Measurements from ENCODE around the gene FER1L5. TPM values are rescaled to one million over a fixed set of nuclear protein-coding genes. Genes with fewer than 3 reads are reported as not detected.

FER1L5 gene
- 1 to 10 TPM in 1 of 2 donors, under 1 TPM in 1; 0.78 to 3.6 TPM for total RNA-seq

DNA sequence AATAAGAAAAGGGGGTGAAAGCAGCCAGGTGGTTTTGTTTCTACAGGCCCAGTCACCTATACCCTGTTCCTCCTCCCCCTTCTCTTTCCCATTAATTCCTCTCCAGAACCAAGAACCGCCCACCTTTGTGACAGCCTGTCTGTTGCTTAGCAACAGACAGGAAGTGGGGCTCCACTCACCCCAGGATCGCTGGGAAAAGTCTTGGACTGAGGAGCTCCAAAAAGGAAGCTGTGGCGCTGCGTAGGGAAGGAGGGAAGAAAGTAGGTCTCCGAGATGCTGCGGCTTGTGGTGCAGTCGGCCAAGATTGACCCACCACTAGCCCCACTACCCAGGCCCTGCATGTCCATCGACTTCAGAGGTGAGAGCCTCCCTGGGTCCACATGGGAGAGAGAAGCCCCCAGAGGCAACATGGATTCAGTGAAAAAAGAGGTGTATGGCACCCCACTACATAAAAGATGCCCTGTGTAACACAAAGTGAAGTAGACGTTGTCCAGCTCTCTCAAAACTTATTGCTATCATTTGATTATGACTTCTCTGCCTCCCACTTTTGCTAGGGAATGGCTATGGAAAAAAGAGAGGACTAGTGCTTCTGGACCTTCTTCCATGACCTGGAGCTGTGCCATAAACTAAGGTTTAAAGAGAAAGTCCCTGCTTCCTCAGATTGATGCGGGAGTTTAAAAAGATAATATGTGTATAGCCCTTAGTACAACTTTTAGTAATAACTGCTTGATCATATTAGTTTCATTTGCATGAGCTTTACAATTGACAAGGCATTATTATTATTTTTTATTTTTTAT lies at the start of gene FER1L5:
TSS of gene FER1L5 (plus strand) at position 201 of the 797 bp plus-strand sequence. CDS start at position 274, 73 bp downstream.
- TF ChIP-seq POLR2A (IDR thresholded peaks at IDR 0.05): peak in 2 of 3 donors; percentile 29 to 33
- TF ChIP-seq, protein P1, sequence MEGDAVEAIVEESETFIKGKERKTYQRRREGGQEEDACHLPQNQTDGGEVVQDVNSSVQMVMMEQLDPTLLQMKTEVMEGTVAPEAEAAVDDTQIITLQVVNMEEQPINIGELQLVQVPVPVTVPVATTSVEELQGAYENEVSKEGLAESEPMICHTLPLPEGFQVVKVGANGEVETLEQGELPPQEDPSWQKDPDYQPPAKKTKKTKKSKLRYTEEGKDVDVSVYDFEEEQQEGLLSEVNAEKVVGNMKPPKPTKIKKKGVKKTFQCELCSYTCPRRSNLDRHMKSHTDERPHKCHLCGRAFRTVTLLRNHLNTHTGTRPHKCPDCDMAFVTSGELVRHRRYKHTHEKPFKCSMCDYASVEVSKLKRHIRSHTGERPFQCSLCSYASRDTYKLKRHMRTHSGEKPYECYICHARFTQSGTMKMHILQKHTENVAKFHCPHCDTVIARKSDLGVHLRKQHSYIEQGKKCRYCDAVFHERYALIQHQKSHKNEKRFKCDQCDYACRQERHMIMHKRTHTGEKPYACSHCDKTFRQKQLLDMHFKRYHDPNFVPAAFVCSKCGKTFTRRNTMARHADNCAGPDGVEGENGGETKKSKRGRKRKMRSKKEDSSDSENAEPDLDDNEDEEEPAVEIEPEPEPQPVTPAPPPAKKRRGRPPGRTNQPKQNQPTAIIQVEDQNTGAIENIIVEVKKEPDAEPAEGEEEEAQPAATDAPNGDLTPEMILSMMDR (IDR thresholded peaks at IDR 0.05): no peak

DNA sequence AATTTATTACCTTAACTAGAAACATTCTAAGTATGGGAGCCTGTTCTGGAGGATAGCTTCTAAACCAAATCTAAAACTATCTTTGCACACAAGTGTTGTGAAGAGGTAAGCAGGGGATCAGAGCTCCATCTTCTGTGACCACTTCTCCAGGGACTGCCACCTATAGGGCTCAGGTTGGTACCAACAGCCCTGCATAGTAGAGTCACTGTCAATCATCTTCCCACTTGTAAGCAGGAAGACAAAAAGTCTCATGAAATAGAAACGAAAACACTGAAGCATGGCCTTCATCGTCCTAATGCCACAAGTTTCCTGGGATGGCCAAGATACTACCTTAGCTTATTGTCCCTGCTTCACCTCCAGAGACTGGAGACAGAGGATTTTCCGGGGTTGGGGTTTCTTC lies 48.3 kb upstream of the FER1L5 start:
- no peak overlapping the region for H3K27ac ChIP-seq
- ATAC-seq: no peak
- H3K36me3 ChIP-seq (replicated peaks in 1 of 2; ENCODE audit: insufficient read depth in 1 of 2, low read depth in 2 of 2): peaks cover 0 to 23% of the 10 kb centered on the region in 2 donors

More for the DNA sequence above, at the start of gene FER1L5:
- intact Hi-C loops (cut with DNase I): no loop called here
- 58 to 60% methylated on average over 10 of the region's 10 CpGs for WGBS, 2 donors
- Histone ChIP-seq H3K4me3 (no peak within 1 kb of the TSS), H3K4me1 (peaks cover 6% of the 10 kb centered on the region), H3K36me3 (replicated peaks in 1 of 2; ENCODE audit: insufficient read depth in 1 of 2, low read depth in 2 of 2) (no peaks in the 10 kb centered on the region), H3K9me3 (no peaks in the 10 kb centered on the region), H3K27me3 (no peaks in the 10 kb centered on the region), H3K27ac (peak within 1 kb of the TSS in 3 of 4 donors; percentile 26 to 67 (median 66))
- ATAC-seq: no peak
- DNase-seq: peak; percentile 31 to 59 (median 42)

DNA sequence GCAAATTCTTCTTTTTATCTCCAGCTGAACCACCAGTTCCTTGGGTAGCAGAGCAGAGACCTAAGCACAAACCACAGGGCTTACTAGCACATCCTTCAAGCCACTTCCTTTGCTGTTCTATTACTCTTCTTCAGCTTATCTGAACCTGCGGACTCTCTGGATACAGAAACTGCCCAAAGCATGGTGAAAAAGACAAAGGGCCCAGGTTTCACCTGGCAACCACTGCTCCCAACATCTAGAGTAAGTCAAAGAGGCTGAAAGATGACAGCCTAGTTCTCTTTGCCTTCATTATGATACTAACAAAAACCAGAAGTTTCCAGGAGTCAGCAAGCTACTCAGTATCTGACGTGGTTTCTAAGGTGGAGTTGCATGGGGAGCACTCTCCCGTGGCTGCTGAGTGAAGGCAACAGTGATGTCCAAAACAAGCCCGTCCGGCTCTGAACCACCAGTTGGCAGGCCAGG lies 47.8 kb upstream of the FER1L5 start:
- WGBS, 2 donors: 83 to 85% methylated on average over 5 of the region's 5 CpGs
- H3K9me3 ChIP-seq: no peaks in the 10 kb centered on the region
- ATAC-seq (no peak), DNase-seq (no peak)
- peaks cover 0 to 23% of the 10 kb centered on the region in 2 donors for H3K36me3 ChIP-seq (replicated peaks in 1 of 2; ENCODE audit: insufficient read depth in 1 of 2, low read depth in 2 of 2)
- intact Hi-C loops (cut with DNase I): no loop called here
- no peaks in the 10 kb centered on the region for H3K4me1 ChIP-seq
- no peak for TF ChIP-seq POLR2A (IDR thresholded peaks at IDR 0.05)
- TF ChIP-seq, protein P1 (IDR thresholded peaks at IDR 0.05): no peak
- no peak overlapping the region for H3K4me3 ChIP-seq
- H3K27ac ChIP-seq: no peak overlapping the region
- no peaks in the 10 kb centered on the region for H3K27me3 ChIP-seq

More for the DNA sequence above, 48.3 kb upstream of the FER1L5 start:
- DNase-seq: no peak
- H3K9me3 ChIP-seq: no peaks in the 10 kb centered on the region
- H3K4me3 ChIP-seq: no peak overlapping the region
- intact Hi-C loops (cut with DNase I): no loop called here
- whole genome bisulfite sequencing, 2 donors: 73 to 81% methylated on average over 3 of the region's 3 CpGs
- TF ChIP-seq, protein P1 (IDR thresholded peaks at IDR 0.05): no peak
- no peak for TF ChIP-seq POLR2A (IDR thresholded peaks at IDR 0.05)
- H3K4me1 ChIP-seq: no peaks in the 10 kb centered on the region
- no peaks in the 10 kb centered on the region for H3K27me3 ChIP-seq

DNA sequence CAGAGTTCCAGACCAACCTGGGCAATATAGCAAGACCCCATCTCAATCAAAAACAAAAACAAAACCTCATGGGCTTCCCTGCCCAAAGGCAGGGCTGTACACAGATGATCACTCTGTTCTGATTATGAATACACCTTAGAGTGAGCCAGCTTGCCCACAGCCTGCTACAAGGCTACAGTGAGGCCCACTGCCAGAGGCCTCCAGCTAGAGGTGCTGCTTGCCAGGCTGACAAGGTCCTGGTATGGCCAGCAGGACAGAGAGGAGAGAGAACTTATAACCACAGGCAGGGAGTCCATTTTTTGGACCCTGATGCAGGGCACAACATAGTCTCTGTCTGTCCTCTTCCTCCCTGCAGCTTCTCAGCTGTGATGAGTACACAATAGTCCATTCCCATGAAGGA lies 46.0 kb upstream of the FER1L5 start:
- intact Hi-C loops (cut with DNase I): no loop called here
- peak; percentile 15 for ATAC-seq
- H3K27ac ChIP-seq: no peak overlapping the region
- TF ChIP-seq, protein P1 (IDR thresholded peaks at IDR 0.05): no peak
- no peak for TF ChIP-seq POLR2A (IDR thresholded peaks at IDR 0.05)
- H3K36me3 ChIP-seq (replicated peaks in 1 of 2; ENCODE audit: insufficient read depth in 1 of 2, low read depth in 2 of 2): peaks cover 0 to 23% of the 10 kb centered on the region in 2 donors
- peak in 1 of 4 donors; percentile 28 for DNase-seq
- no peak overlapping the region for H3K4me3 ChIP-seq
- H3K4me1 ChIP-seq: peaks cover 13% of the 10 kb centered on the region
- H3K9me3 ChIP-seq: no peaks in the 10 kb centered on the region
- H3K27me3 ChIP-seq: no peaks in the 10 kb centered on the region

All from body of pancreas (tissue), 4 donors.